ENCODE data around the gene H1-8. TPM values are rescaled to one million over a fixed set of nuclear protein-coding genes. Genes with fewer than 3 reads are reported as not detected.

Gene H1-8
- total RNA-seq, 4 donors from 2014 or later: not detected

GRCh38 chr3:129525341-129525968 lies 17.5 kb upstream of the H1-8 start:
- TF ChIP-seq, protein P1, sequence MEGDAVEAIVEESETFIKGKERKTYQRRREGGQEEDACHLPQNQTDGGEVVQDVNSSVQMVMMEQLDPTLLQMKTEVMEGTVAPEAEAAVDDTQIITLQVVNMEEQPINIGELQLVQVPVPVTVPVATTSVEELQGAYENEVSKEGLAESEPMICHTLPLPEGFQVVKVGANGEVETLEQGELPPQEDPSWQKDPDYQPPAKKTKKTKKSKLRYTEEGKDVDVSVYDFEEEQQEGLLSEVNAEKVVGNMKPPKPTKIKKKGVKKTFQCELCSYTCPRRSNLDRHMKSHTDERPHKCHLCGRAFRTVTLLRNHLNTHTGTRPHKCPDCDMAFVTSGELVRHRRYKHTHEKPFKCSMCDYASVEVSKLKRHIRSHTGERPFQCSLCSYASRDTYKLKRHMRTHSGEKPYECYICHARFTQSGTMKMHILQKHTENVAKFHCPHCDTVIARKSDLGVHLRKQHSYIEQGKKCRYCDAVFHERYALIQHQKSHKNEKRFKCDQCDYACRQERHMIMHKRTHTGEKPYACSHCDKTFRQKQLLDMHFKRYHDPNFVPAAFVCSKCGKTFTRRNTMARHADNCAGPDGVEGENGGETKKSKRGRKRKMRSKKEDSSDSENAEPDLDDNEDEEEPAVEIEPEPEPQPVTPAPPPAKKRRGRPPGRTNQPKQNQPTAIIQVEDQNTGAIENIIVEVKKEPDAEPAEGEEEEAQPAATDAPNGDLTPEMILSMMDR (IDR thresholded peaks at IDR 0.05): no peak
- DNase-seq (ENCODE audit: low spot score) (no peak), ATAC-seq (ENCODE audit: low FRiP score) (no peak)

- no peak for DNase-seq (ENCODE audit: low spot score)
- TF ChIP-seq, protein P1 (IDR thresholded peaks at IDR 0.05): no peak
- no peak for ATAC-seq (ENCODE audit: low FRiP score)
These were observed 16.7 kb upstream of the H1-8 start for GRCh38 chr3:129526121-129526900.

DNA sequence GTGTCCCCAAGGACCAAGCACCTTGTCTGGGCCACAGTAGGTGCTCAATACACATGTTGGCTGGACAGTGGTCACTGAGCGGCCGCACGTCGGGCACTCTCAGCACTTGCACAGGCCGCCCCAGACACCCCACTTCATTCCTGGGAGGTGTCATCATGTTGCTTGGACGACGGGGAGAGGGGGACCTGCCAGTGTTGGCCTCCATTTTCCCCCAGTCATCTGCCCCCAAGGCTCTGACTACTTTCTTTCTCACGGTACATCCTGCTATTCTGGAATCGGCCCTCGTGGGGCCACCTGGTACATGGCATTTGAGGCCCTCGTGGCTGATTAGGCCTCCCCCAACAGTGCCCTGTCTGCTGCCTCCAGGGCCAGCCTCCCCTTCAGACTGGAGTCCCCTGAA lies 15.7 kb upstream of the H1-8 start:
- DNase-seq (ENCODE audit: low spot score): no peak
- no peak for ATAC-seq (ENCODE audit: low FRiP score)
- TF ChIP-seq, protein P1 (IDR thresholded peaks at IDR 0.05): no peak

GRCh38 chr3:129528589-129529100 lies 14.3 kb upstream of the H1-8 start, which contains the start of gene RHO:
TSS of gene RHO (plus strand) at chr3:129528639. CDS start at chr3:129528734, 95 bp downstream.
- TF ChIP-seq, protein P1 (IDR thresholded peaks at IDR 0.05): no peak
- no peak for DNase-seq (ENCODE audit: low spot score)
- ATAC-seq (ENCODE audit: low FRiP score): no peak

- ATAC-seq (ENCODE audit: low FRiP score): no peak
- no peak for DNase-seq (ENCODE audit: low spot score)
- TF ChIP-seq, protein P1 (IDR thresholded peaks at IDR 0.05): no peak
These were observed 13.4 kb upstream of the H1-8 start for GRCh38 chr3:129529436-129530210.

DNA sequence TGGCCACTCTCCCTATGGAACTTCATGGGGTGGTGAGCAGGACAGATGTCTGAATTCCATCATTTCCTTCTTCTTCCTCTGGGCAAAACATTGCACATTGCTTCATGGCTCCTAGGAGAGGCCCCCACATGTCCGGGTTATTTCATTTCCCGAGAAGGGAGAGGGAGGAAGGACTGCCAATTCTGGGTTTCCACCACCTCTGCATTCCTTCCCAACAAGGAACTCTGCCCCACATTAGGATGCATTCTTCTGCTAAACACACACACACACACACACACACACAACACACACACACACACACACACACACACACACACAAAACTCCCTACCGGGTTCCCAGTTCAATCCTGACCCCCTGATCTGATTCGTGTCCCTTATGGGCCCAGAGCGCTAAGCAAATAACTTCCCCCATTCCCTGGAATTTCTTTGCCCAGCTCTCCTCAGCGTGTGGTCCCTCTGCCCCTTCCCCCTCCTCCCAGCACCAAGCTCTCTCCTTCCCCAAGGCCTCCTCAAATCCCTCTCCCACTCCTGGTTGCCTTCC lies 12.7 kb upstream of the H1-8 start:
- ATAC-seq (ENCODE audit: low FRiP score) (no peak), DNase-seq (ENCODE audit: low spot score) (no peak)
- TF ChIP-seq, protein P1 (IDR thresholded peaks at IDR 0.05): no peak

Data from omental fat pad (tissue), 4 donors.